T-helper 1 cell (primary cell): ENCODE data around the gene MS4A15.

Experiments
- DNase-seq, 5 donors: peaks; one replicate each; pipeline ENCODE4 v3.0.0-alpha.2; 2012 to 2020

The MS4A15 gene

DNA sequence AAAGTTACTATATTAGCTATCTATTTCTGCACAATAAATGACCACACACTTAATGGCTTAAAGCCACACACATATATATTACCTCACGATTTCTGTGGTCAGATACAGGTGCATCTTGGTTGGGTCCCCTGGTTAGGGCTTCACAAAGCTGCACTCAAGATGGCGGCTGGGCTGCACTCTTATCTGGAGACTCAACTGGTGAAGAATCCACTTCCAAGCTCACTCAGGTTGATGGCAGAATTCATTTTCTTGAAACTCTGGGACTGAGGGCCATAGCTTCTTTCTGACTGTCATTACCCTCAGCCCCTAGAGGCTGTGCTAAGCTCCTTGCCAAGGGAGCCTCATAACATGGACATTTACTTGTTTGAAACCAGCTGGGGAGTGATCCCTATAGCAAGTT lies 23.4 kb downstream of the MS4A15 start:
- no peak for DNase-seq

DNA sequence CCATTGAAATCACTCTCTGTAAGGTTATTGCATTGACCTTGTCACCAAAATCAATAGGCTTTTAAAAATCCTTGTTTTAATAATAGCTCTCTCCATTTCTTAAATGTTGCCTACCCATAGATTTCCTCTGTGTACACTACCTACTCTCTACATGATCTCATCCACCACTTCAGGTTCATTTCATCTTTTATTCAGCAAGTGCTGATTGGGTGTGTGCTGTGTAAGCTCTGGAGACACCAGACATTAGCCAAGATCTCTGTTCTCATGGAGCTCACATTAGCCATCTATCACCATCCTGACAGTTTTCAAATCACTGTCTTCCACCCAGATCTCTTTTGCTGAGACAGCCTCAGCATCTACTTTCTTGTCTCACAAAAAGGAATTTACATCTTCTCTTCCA lies 24.1 kb downstream of the MS4A15 start:
- no peak for DNase-seq

DNA sequence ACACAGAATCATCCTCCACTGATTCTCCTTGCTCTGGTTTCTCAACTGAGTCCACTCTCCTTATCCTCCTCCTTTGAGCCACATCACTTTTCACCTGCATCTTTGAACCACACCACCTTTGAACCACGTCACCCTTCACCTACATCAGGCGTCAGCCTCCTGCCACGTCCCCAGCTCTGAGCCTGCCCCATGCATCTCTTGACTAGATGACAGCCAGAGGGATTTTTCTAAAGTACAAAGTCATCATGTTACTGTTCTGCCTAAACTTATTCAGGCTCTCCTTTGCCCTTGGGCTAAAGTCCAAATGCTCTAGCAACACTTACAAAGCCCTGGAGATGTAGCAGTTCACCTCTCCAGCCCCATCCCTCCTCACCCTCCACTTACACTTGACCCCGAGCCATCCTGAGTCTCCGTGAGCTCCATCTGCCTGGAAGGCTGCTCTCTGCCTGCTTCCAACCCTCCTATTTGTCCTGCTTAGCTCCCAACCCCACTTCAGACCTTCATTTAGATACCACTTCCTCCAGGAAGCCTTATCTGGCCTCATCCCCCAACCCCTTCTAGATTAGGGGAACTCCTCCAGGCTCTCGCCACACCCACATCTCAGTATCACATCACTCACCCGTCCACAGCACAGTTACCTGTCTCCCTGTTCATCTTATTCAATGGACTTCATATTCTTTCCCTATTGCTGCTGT lies 24.8 kb downstream of the MS4A15 start:
- DNase-seq = no peak

DNA sequence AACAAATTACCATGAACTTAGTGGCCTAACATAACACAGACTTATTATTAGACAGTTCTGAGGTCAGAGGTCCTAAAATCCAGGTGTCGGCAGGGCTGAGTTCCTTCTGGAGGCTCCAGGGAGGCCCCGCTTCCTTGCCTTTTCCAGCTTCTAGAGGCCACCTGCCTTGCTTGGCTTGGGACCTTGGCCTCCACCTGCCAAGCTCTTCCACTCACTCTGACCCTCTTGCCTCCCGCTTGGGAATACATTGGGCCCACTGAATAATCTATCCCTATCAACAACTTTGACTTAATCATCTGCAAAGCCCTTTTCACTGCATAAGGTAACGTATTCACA lies 25.3 kb downstream of the MS4A15 start:
- DNase-seq = no peak

DNA sequence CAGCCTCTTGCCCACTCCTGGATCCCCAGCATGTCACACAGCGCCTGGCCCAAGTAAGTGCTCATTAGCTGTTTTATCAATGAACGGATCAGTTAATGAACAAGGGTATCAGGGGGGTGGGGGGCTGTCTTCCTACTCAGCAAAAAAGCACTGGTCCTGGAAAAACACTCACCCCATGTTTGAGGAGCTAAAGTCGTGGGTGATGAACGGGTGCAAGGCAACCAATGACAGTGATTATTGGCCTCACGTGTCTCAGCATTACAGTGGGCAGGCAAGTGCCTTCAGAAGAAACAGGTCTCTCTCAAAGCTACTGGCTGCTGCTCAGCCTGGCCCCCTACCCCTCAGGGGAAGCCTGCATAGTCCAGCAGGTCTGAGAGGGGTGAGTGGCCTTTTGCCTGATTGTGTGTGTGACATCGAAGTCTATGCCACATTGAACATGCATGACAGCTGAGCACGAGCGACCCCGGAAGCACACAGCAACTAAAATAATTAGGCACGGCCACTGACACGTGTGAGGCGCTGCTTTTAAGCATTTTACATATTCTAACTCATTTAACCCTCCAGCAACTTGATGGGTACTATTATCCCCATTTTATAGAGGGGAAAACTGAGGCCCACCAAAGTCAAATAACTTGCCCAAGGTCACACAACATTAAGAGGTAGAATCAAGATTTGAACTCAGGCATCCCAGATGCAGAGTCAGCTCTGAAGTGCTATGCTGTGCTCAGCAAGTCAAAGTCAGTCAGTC lies 25.9 kb downstream of the MS4A15 start:
- no peak for DNase-seq

DNA sequence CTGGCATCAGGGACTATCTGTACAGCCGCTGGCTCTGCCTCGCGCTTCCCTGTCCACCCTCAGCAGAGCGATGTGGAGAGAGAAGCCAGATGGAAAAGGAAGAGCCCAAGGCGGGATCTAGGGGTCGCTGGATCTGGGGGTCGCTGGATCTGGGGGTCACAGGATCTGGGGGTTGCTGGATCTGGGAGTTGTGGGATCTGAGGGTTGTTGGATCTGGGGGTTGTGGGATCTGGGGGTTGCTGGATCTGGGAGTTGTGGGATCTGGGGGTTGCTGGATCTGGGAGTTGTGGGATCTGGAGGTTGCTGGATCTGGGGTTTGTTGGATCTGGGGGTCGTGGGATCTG lies 26.4 kb downstream of the MS4A15 start:
- DNase-seq = no peak

DNA sequence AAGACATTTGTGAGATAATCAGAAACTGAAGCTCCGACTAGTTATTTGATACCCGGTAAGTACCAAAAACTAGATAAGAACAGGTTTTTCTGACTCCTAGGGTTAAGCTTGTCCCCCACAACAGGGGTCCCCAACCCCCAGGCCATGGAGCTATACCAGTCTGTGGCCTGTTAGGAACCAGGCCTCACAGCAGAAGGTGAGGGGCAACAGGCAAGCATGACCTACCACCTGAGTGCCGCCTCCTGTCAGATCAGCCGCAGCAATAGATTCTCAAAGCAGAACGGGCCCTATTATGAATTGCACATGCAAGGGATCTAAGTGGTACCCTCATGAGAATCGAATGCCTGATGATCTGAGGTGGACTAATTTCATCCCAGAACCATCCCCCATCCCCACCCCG lies 27.2 kb downstream of the MS4A15 start:
- DNase-seq = no peak

DNA sequence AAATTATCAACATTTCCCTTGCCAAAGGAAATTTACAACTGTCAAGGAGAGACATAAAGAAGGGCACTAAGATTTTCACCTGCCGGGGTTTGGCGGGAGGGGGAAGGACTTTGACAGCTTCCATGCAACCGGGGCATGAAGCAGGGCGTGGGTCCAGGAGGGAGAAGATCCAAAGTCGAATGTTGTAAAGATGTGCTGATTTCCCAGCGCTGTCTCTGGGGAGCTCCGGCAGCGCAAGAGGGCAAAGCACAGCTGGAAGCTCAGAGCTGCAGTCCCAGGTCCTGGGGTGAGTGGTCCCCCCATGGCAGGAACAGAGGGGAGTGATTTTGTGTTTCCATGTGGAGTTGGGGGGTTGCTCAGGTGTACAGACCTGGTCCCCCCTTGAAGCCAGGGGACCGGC lies 28.5 kb downstream of the MS4A15 start, which contains the start of gene MS4A10:
MS4A10 (plus strand) TSS at position 198 of the 400 bp plus-strand sequence. CDS start 5,003 bp downstream, outside the sequence.
- no peak for DNase-seq

DNA sequence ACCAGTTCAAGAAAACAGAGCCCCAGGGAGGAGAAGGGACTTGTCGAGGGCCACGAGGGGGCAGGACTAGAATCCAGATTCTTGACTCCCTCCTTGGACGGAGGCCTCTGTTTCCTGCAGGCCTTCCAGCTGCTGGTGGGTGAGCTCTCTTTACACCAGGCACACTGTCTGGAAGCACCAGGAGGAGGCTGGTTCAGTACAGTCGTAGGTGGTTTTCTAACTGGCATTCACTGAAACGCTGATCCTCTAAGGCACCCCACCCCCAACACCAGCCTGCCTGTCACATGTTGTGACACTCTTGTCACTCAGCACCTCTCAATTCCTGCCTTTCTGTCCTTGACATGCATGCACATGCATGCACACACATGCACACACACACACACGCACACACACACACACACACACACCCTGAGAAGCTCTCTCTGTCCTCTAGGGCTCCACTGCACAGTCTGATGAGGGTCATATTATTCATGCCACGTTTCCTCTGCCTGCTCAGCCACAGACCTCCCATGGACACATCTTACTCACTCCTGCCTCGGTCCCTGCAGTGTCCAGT lies 29.2 kb downstream of the MS4A15 start:
- no peak for DNase-seq

DNA sequence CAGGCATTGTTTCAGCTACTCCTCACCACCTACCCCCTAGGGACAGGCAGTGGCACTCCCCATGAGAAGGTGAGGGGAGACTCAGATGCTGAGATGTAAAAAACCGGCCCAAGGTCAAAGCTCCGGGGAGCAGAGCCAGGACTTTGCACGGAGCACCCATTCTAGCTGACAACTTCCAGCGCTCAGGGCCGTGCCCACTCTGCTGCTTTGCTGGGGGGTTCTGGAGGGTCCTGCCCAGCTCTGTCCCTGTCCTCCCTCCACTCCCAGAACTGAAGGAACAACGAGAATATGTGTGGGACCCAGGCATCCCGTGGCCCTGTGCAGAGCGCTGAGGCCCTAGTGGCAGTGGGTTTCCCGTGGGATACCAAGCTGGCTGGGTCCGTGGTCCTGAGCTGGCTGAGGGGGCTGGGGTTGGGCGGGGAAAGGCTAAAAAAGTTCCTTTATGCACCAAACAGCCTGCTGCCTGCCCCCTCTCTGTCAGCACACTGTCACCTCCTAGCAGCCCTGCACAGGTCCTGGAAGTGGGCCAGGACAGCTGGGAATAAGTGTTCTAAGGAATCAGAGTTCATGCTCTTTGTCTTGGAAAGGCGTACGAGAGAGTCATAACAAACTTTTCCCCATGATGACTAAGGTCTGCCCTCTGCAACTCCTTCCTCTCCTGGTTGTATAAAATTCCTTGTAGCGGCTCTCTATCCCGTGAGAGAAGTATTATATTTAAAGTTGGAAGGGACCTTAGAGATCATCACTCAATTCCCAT lies 30.3 kb downstream of the MS4A15 start:
- DNase-seq = no peak

DNA sequence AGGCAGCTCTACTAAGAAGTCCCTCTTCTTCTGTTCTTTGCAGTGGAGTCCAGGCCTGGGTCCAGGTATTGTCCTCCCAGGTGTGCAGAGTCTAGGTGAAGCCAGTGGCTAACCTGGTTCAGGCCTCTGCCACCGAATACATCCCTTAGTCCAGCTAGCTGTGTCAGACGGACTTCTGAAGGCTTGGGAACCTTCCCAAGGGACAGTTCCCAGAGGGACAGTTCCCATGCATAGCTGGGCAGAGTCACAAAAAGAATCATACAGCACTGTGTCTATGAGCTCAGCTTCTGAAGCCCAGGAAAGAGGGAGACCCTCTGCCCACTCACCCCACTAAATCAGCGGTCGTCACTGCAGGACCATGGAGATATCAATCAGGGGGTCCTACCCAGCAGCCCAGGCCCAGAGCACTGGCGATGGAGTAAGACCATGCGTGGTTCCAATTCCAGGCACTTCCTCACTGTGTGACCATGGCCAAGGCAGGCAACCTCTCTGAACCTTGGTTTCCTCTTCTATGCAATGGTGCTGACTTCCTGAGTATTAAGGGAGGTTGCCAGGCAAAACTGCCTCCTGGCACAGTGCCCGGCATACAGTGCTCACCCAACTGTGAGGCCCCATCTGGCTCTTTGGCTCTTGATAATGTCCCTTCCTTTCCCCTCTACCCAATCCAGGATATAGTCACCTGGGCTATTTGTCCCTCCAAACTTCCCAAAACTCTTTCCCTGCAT lies 31.9 kb downstream of the MS4A15 start:
- DNase-seq = no peak

DNA sequence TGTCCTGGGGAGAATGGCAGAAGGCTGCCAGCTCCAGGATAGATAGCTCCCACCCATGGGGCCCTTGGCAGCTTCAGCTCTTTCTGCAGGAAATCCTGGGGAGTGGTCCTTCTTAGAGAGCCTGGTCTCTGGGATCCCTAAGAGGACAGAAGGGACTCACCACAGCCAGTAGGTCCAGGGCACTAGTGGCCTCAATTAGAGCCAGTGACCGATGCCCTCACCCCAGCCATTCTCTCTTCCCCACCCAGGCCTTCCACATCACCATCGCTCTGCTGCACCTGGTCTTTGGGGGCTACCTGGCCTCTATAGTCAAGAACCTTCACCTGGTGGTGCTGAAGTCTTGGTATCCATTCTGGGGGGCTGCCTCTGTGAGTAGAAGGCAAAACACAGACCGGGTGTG lies 34.1 kb downstream of the MS4A15 start:
- DNase-seq = no peak

DNA sequence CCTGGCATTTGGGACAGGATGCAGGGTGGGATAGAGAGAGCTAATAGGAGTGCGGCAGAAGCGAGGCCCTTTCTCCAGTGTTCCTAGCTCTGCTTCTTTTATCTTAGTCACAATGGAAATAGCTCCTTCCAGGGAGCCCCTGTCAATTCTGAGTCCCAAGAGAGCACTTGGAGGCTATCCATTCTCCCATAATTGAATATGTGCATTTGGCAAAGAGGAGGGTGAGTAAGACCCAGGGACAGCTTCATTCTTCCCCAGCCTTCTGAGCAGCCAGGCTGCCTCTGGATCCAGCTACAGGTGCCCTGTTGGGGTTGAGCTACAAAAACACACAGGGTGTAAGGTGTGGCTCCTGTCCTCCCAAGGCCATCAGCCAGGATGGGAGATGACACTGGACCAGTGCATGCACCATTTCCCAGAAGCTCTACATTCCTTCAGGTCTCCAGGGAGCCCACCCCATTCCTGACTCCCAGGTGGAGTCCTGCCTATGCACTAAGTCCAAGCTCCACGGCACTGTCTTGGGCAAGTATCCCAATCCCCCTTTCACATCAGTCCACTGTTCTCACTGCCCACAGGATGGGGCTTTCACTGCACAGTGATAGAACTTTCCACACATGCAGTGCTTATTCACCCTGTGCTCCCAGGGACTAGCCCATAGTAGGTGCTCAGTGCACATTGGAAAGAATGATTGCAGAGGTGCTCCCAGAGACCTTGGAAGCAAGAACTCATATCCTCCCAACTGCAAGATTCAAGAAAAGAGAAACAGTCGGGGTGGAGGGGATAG lies 34.7 kb downstream of the MS4A15 start:
- DNase-seq = no peak

DNA sequence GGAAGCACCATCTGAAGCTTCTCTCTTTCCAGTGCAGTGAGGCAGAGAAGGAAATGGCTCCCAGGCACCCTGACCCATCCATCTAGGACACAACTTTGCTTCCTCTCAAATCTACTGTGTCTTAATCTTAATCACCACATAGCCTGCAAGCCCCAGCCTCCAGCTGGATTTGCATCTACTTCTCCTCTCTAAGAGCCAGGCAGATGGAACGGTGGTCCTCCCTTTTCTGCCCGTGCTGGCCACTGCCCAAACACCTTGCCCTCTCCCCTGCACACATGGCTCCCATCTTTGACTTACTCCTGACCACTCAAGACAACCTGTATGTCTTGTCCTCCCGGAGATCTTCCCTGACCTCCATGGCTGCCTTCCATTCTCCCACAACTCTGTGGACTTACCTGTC lies 35.9 kb downstream of the MS4A15 start:
- DNase-seq = no peak

DNA sequence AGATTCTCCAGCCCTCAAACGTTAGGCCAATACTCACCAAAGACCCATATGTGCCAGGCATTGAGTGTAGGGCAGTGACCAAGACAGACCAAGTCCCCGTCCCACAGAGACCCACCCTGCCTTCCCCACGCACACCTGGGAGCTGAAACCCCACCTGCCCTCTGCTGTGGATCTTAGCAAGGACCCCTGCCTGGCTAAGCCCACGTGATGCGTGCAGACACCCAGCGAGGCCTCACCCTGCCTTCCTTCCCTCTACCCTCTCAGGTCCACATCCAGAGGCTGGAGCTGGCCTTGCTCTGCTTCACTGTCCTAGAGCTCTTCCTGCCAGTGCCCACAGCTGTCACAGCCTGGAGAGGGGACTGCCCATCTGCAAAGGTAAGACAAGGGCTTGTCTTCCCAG lies 38.6 kb downstream of the MS4A15 start:
- no peak for DNase-seq

DNA sequence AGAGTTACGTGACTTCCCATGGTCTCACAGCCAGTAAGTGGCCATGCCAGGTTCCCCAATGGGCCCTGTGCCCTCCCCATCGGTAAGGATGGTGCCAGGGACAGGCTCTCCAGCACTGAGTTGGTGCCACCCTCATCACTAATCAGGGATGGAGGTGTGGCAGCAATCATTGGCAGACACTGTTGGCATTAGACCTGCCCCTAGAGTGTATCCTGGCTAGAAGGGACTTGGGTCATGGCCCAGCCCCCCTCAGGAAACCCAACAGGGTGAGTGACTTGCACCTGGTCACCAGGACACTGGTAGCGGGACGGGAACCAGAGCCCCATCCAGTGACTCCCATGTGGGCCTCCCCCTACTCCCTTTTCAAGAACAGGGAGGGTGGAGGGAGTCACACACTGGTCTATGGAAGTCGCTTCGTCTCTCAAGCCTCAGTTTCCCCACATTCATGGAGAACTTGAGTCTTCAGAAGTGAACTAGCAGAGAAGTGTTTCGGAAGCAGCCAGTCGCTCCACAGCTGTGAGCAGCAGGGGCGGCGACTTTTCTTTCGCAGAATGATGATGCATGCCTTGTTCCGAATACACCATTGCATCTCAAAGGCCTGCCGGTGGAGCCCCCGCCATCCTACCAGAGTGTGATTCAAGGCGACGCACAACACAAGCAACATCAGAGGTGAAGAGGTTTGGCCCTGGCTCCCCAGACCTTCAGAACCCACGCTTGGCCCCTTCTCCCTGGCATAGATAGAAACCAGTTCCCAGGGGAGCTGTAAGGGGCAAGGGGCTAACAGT lies 41.4 kb downstream of the MS4A15 start:
- no peak for DNase-seq

DNA sequence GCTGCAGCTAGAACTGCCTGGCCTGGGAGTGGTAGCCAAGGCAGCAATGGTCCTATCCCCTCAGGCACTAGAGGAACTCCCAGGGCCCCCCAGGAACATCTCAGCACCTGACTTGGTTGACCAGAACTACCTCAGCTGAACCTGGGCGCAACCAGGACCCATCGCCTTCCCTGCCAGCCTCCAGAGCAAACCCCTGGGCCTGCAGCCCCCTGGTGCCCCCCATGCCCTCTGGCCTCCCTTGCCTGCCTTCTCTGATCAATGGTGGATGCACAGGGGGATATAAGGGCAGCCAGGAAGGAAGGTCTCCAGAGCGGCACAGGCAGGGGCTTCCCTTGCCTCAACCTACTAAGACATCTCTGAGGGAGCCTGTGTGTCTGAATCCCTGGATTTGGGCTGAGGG lies 42.0 kb downstream of the MS4A15 start:
- no peak for DNase-seq

DNA sequence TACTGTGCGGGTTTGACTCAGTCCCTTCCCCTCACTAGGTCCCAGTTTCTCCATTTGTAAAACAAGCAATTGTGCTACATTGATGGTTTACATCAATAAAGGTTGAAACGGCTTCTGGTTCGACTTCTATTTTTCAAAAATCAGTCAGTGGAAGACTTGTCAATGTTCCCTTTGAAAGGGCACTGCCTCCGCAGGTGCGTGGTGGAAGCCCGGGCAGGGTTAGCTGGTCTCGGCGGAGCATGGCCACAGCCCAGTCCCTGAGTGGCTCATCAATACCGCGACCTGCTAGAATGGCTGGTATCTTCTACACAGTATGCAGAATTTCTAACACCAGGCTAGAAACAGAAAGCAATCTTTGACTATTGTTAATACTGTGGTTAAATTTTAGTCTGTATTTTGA lies 44.5 kb downstream of the MS4A15 start:
- DNase-seq = no peak

DNA sequence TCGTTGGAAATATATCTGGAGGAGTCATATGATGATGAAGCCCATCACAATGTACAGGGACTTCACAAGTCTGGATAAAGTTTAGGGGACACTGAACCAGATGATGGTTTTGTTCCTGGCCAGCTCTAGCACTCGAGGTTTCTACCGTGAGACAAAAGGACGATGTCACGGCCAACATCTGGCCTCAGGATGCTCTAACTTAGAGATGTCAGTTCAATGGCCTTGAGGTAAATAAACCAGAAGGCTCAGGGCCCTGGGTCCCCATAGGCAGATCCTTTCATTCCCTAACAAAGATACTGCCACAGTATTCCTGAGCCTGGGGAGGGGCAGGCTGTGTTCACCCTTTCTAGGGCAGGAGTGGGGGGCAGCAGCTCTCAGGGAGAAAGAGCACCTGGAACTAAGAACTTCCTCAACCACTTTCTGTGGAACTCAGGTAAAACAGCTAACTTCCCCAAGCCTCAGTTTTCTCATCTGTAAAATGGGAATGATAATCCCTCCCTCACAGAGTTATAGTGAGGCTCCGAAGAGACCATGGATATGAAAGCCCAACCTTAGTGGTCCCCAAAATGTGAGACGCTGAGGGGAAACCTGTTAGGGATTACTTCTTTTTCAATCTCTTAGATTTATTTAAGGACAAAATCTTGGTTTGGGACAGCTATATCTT lies 46.7 kb downstream of the MS4A15 start:
- DNase-seq = no peak

DNA sequence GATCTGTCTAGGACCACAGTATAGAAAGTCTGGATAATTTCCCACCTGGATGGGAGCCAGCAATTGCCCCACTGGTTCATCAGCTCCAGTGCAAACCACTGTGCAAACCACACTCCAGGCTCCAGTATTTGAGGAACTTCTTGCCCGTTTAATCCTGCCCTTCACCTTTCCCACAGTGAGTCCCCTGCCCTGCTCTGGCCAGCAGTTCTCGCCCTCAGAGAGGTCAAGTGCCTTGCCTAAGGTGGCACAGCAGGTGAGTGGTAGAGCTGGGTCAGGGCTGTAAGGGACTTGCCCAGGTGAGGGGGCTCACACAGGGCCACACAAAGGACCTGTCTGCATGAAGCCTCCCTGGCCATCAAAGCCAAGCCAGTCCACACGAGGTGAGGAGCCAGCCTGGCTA lies 52.6 kb downstream of the MS4A15 start:
- no peak for DNase-seq

DNA sequence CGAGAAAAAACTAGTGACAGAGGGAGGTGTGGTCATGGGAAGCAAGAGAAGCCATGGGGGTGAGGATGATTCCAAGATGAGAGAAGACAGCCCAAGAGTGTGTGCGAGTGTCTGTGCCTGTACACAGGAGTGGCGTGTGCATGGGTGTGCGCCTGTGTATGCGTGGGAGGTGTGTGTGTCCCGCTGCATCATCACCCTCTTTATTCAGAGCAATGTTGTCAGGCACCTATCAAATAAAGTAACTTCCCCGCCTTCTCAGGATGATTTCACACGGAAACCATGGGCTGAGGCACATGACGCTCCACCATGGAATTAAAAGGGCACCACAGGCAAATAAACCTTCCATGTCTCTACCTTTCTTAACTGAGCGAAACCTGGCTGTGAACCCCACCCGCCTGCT lies 53.0 kb downstream of the MS4A15 start:
- no peak for DNase-seq
